Central memory CD8-positive, alpha-beta T cell (primary cell): ENCODE results near the gene DPY19L1.
"Not testable (repeated sequence)": the region's sequence is repeated elsewhere in the genome, so short reads cannot be mapped to it uniquely, and the experiment has no call there.

ENCODE experiments used
- ATAC-seq: fragments of 150-1000 bp; cut with Tn5 transposase; replicated peaks from 2 replicates; pipeline ENCODE4 v1.10.0; 2022; ENCODE audit warnings: mild to moderate bottlenecking, moderate FRiP score, moderate number of reproducible peaks; ENCODE audit not compliant: poor library complexity, severe bottlenecking; ENCODE audit errors: extremely low read depth
- DNase-seq, 2 donors: peaks; one replicate each; pipeline ENCODE4 v3.0.0; 2021; ENCODE audit warnings: low spot score in 2 of 2
- H3K27ac Mint-ChIP-seq: one replicate; pipeline ENCODE4 v1.8.0; 2022; ENCODE audit warnings: low read depth, mild to moderate bottlenecking, moderate library complexity, mixed read lengths
- H3K27me3 Mint-ChIP-seq: one replicate; pipeline ENCODE4 v1.8.0; 2022; ENCODE audit warnings: mixed read lengths
- H3K36me3 Mint-ChIP-seq: one replicate; pipeline ENCODE4 v1.8.0; 2022; ENCODE audit warnings: mild to moderate bottlenecking, moderate library complexity, mixed read lengths; ENCODE audit not compliant: insufficient read depth
- H3K4me1 Mint-ChIP-seq: one replicate; pipeline ENCODE4 v1.8.0; 2022; ENCODE audit warnings: mixed read lengths
- H3K4me3 Mint-ChIP-seq: one replicate; pipeline ENCODE4 v1.8.0; 2022; ENCODE audit warnings: mild to moderate bottlenecking, moderate library complexity, mixed read lengths
- H3K9me3 Mint-ChIP-seq: one replicate; pipeline ENCODE4 v1.8.0; 2022; ENCODE audit warnings: mixed read lengths

The DPY19L1 gene

DNA sequence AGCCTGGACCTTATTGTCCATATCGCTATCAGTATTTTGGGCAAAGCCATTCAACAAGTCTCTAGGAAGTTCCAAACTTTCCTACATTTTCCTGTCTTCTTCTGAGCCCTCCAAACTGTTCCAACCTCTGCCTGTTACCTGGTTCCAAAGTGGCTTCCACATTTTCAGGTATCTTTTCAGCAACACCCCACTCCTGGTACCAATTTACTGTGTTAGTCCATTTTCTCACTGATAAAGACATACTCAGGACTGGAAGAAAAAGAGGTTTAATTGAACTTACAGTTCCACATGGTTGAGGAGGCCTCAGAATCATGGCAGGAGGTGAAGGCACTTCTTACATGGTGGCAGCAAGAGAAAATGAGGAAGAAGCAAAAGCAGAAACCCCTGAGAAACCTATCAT lies 153.4 kb downstream of the DPY19L1 start:
- not testable (repeated sequence) for H3K27ac Mint-ChIP-seq
- H3K9me3 Mint-ChIP-seq: peaks cover 11% of the 10 kb centered on the region

GRCh38 chr7:34879871-34880270 lies 157.4 kb downstream of the DPY19L1 start:
- Mint-ChIP-seq H3K9me3 (peaks cover 11% of the 10 kb centered on the region), H3K27me3 (peaks cover 10% of the 10 kb centered on the region), H3K4me3 (no peak overlapping the region), H3K36me3 (peaks cover 1% of the 10 kb centered on the region), H3K4me1 (no peaks in the 10 kb centered on the region), H3K27ac (no peak overlapping the region)
- no peak for DNase-seq
- no peak for ATAC-seq

More for the DNA sequence above, 153.4 kb downstream of the DPY19L1 start:
- H3K27me3 Mint-ChIP-seq: peaks cover 11% of the 10 kb centered on the region
- ATAC-seq, H3K36me3 Mint-ChIP-seq, DNase-seq, H3K4me1 Mint-ChIP-seq, H3K4me3 Mint-ChIP-seq: not testable (repeated sequence)

- not testable (repeated sequence) for H3K27me3 Mint-ChIP-seq, H3K4me3 Mint-ChIP-seq, H3K27ac Mint-ChIP-seq, ATAC-seq, H3K4me1 Mint-ChIP-seq, H3K36me3 Mint-ChIP-seq, DNase-seq
- peaks cover 10% of the 10 kb centered on the region for H3K9me3 Mint-ChIP-seq
These were observed 158.1 kb downstream of the DPY19L1 start for GRCh38 chr7:34878944-34879735.
